Endothelial cell of umbilical vein (primary cell): ENCODE measurements around the gene FAM83E. TPM values are rescaled to one million over a fixed set of nuclear protein-coding genes. Genes with fewer than 3 reads are reported as not detected.

ENCODE experiments used
- BruUV-seq: library from RNA; stranded (reverse); fragments of 400-500 nt; replicated peaks from 2 replicates; lab custom pipeline; 2021; lab: Mats Ljungman, UMichigan
- CTCF ChIA-PET: fragments of 300-600, 350-600 bp; sonication (Branson Sonifier 250); formaldehyde crosslinking; loops from one replicate; lab custom pipeline; 2021; ENCODE audit warnings: antibody characterized with exemption, inconsistent platforms; lab: Charles Lee
- POLR2A ChIA-PET: fragments of 300-600, 350-600 bp; sonication (Branson Sonifier 250); formaldehyde crosslinking; loops from one replicate; lab custom pipeline; 2021; ENCODE audit warnings: antibody characterized with exemption, inconsistent platforms; lab: Charles Lee
- DNase-seq: peaks from one replicate; pipeline ENCODE4 v3.0.0-alpha.2; 2011; ENCODE audit warnings: low read depth, low spot score
- FAIRE-seq: peaks from 2 replicates; lab custom pipeline; 2011; peaks lifted over from hg19 to GRCh38; lab: Jason Lieb, UNC
- H2AFZ ChIP-seq: 2 replicates; pipeline ENCODE4 v1.6.0; 2012; ENCODE audit warnings: low read depth, low read length, control low read depth, inconsistent platforms
- H3K27ac ChIP-seq: 2 replicates; pipeline ENCODE4 v1.5.1; 2011; ENCODE audit warnings: low read depth, mild to moderate bottlenecking, control low read depth, low read length, moderate library complexity; ENCODE audit not compliant: insufficient read depth
- H3K27me3 ChIP-seq, 2 experiments: 2 replicates each; pipeline versions ENCODE4 v1.6.0 to v1.6.1; 2011; ENCODE audit warnings: low read length in 2 of 2, mixed read lengths in 1 of 2; ENCODE audit not compliant: control insufficient read depth in 2 of 2, insufficient read depth in 2 of 2
- H3K36me3 ChIP-seq, 2 experiments: 2 replicates in 1 of 2; 3 replicates in 1 of 2; pipeline ENCODE4 v1.5.1; 2011; ENCODE audit warnings: low read length in 2 of 2, mild to moderate bottlenecking in 1 of 2, moderate library complexity in 1 of 2; ENCODE audit not compliant: control insufficient read depth in 2 of 2, insufficient read depth in 2 of 2; ENCODE audit errors: extremely low read depth in 1 of 2
- H3K4me1 ChIP-seq: 3 replicates; pipeline ENCODE4 v1.5.1; 2011; ENCODE audit warnings: mild to moderate bottlenecking, low read length; ENCODE audit not compliant: control insufficient read depth, insufficient read depth; ENCODE audit errors: extremely low read depth
- H3K4me2 ChIP-seq: 2 replicates; pipeline ENCODE4 v1.6.1; 2011; ENCODE audit warnings: low read length, control low read depth, mixed read lengths; ENCODE audit not compliant: insufficient read depth
- H3K4me3 ChIP-seq, 3 experiments: fragments of 200-600 bp in 1 of 3; sonication (generic), shearing (Covaris generic) in 1 of 3; replicated peaks in 1 of 3; 2 replicates each; pipeline ENCODE4 v1.5.1; 2011 to 2016; ENCODE audit warnings: control low read depth in 3 of 3, low read length in 3 of 3, mild to moderate bottlenecking in 2 of 3, inconsistent platforms in 1 of 3, low read depth in 1 of 3, moderate library complexity in 1 of 3; ENCODE audit not compliant: insufficient read depth in 1 of 3
- H3K79me2 ChIP-seq: 2 replicates; pipeline ENCODE4 v1.6.0; 2012; ENCODE audit warnings: low read length, inconsistent platforms; ENCODE audit not compliant: control insufficient read depth, insufficient read depth
- H3K9ac ChIP-seq: replicated peaks from 2 replicates; pipeline ENCODE3; 2011; ENCODE audit warnings: low read length, control low read depth; ENCODE audit not compliant: insufficient read depth; ENCODE audit errors: extremely low read depth
- H3K9me1 ChIP-seq: replicated peaks from 3 replicates; pipeline ENCODE4 v1.6.0; 2011; ENCODE audit warnings: mild to moderate bottlenecking, low read length; ENCODE audit not compliant: control insufficient read depth, insufficient read depth; ENCODE audit errors: extremely low read depth
- H3K9me3 ChIP-seq: replicated peaks from 2 replicates; pipeline ENCODE4 v1.5.1; 2012; ENCODE audit warnings: low read length, inconsistent platforms; ENCODE audit not compliant: control insufficient read depth, insufficient read depth
- H4K20me1 ChIP-seq: replicated peaks from 2 replicates; pipeline ENCODE3; 2011; ENCODE audit warnings: mild to moderate bottlenecking, low read length; ENCODE audit not compliant: control insufficient read depth, insufficient read depth; ENCODE audit errors: extremely low read depth
- CTCF ChIP-seq, 2 donors: IDR thresholded peaks; 1 replicate in 1 of 2; 2 replicates in 1 of 2; pipeline ENCODE4 v1.5.1; 2011; ENCODE audit warnings: low read length in 2 of 2, mild to moderate bottlenecking in 2 of 2, moderate library complexity in 2 of 2, control low read depth in 1 of 2, inconsistent platforms in 1 of 2, low read depth in 1 of 2; ENCODE audit not compliant: insufficient read depth in 1 of 2; ENCODE audit errors: extremely low read depth in 1 of 2
- EZH2 ChIP-seq: IDR thresholded peaks from 2 replicates; pipeline ENCODE4 v1.6.1; 2012; ENCODE audit warnings: borderline replicate concordance, low read depth, mild to moderate bottlenecking, moderate library complexity, low read length, inconsistent platforms; ENCODE audit not compliant: severe bottlenecking
- FOS ChIP-seq: IDR thresholded peaks from 2 replicates; pipeline ENCODE4 v1.6.1; 2011; ENCODE audit warnings: mild to moderate bottlenecking, low read length, moderate library complexity, borderline replicate concordance; ENCODE audit not compliant: insufficient read depth
- GATA2 ChIP-seq: IDR thresholded peaks from 2 replicates; pipeline ENCODE4 v1.7.0; 2011; ENCODE audit warnings: low read depth, mild to moderate bottlenecking, moderate library complexity, mixed read lengths, low read length; ENCODE audit not compliant: insufficient read length, insufficient read depth
- JUN ChIP-seq: IDR thresholded peaks from 2 replicates; pipeline ENCODE4 v1.6.1; 2011; ENCODE audit warnings: borderline replicate concordance, low read depth; ENCODE audit not compliant: insufficient read length, insufficient read depth
- MAX ChIP-seq: IDR thresholded peaks from 2 replicates; pipeline ENCODE4 v1.6.1; 2011; ENCODE audit not compliant: insufficient read depth, insufficient read length
- MYC ChIP-seq: IDR thresholded peaks from one replicate; pipeline ENCODE4 v1.6.1; 2011; ENCODE audit warnings: mild to moderate bottlenecking, low read depth, low read length
- POLR2A ChIP-seq: IDR thresholded peaks from 2 replicates; pipeline ENCODE4 v1.6.1; 2012; ENCODE audit warnings: low read depth, mild to moderate bottlenecking, control low read depth, low read length
- POLR2AphosphoS5 ChIP-seq: IDR thresholded peaks from 2 replicates; pipeline ENCODE4 v1.6.1; 2012; ENCODE audit warnings: low read depth, mild to moderate bottlenecking, control low read depth, low read length, moderate library complexity; ENCODE audit not compliant: insufficient read depth
- dilution Hi-C: fragments of 300-500 bp; cut with MboI; formaldehyde crosslinking; loops from one replicate; pipeline ENCODE4 v1.15.0; 2019; ENCODE audit warnings: low sequenced_read_pairs; ENCODE audit not compliant: extremely low pct_ligation_motif_present
- intact Hi-C: fragments of 100-400 bp; cut with micrococcal nuclease; formaldehyde crosslinking; loops from one replicate; pipeline ENCODE4 v1.10.0; 2022
- polyA plus RNA-seq, 4 experiments: library from polyadenylated mRNA; depleted of rRNA in 3 of 4; stranded (reverse) in 3 of 4; unstranded in 1 of 4; fragments of >200 nt; gene quantifications; 2 replicates each; pipeline versions ENCODE4 v1.2.1 to v1.2.3, GENCODE V29; 2011 to 2012; ENCODE audit warnings: missing spikeins in 1 of 4
- total RNA-seq: library from RNA; stranded (reverse); gene quantifications from 2 replicates; pipeline ENCODE4 v1.2.3, GENCODE V29; 2021

FAM83E gene
- total and polyA plus RNA-seq, 2 donors (not counting 3 experiments of a cell fraction or from before 2014, with no cell fraction given): 0.04 to 1.7 TPM

GRCh38 chr19:48595171-48595570, 19.7 kb downstream of the FAM83E start:
- TF ChIP-seq POLR2A: no peak
- TF ChIP-seq POLR2AphosphoS5: no peak
- no peak for TF ChIP-seq EZH2
- Histone ChIP-seq H3K36me3 (no peaks in the 10 kb centered on the region), H3K79me2 (no peaks in the 10 kb centered on the region), H3K27me3 (no peaks in the 10 kb centered on the region), H4K20me1 (no peaks in the 10 kb centered on the region), H2AFZ (no peak overlapping the region), H3K4me1 (no peaks in the 10 kb centered on the region), H3K9ac (no peak overlapping the region), H3K9me1 (no peaks in the 10 kb centered on the region), H3K27ac (no peak overlapping the region), H3K4me3 (no peak overlapping the region), H3K4me2 (no peak overlapping the region), H3K9me3 (no peaks in the 10 kb centered on the region)
- DNase-seq (no peak), FAIRE-seq (no peak)
- CTCF ChIA-PET: interaction anchor here (1.3 kb wide), 1 partner anchor 11 kb away, joined by 4 read pairs; no protein-coding TSS in a partner anchor
- dilution Hi-C loops: no loop called here
- intact Hi-C loops: no loop called here
- POLR2A ChIA-PET: no interaction called here
- BruUV-seq: no TSS peak

- BruUV-seq: no TSS peak
- H3K9ac ChIP-seq: no peak overlapping the region
- H3K4me2 ChIP-seq: no peak overlapping the region
- no peaks in the 10 kb centered on the region for H3K79me2 ChIP-seq
- H3K27ac ChIP-seq: no peak overlapping the region
- dilution Hi-C loops (no loop called here), intact Hi-C loops (no loop called here)
- ChIA-PET CTCF (interaction anchor here (14.1 kb wide), 1 partner anchor 84 kb away, joined by 507 read pairs; no protein-coding TSS in a partner anchor), POLR2A (interaction anchor here (0.5 kb wide), 1 partner anchor 101 kb away, joined by 4 read pairs; no protein-coding TSS in a partner anchor)
- H4K20me1 ChIP-seq: no peaks in the 10 kb centered on the region
- H3K27me3 ChIP-seq: no peaks in the 10 kb centered on the region
- TF ChIP-seq JUN (no peak), EZH2 (no peak), FOS (no peak), GATA2 (no peak), MAX (no peak), MYC (no peak), CTCF (IDR thresholded peaks at IDR 0.05; ENCODE audit: extremely low read depth in 1 of 2, insufficient read depth in 1 of 2, low read depth in 1 of 2, low read length in 2 of 2) (no peak), POLR2A (no peak), POLR2AphosphoS5 (no peak)
- no peaks in the 10 kb centered on the region for H3K4me1 ChIP-seq
- no peak for DNase-seq
- no peak for FAIRE-seq
- H3K9me1 ChIP-seq: no peaks in the 10 kb centered on the region
- H3K36me3 ChIP-seq: no peaks in the 10 kb centered on the region
- no peak overlapping the region for H2AFZ ChIP-seq
- no peaks in the 10 kb centered on the region for H3K9me3 ChIP-seq
- H3K4me3 ChIP-seq: no peak overlapping the region
Observed at GRCh38 chr19:48591021-48591420, 23.9 kb downstream of the FAM83E start.
